Stomach (tissue), 4 donors: Measurements from ENCODE around the gene SSTR5.

Source experiments
- EP300 ChIP-seq: sonication (generic); formaldehyde crosslinking; IDR thresholded peaks from one replicate; pipeline ENCODE4 v1.6.1; 2017; ENCODE audit warnings: antibody characterized with exemption
- TF ChIP-seq, protein P1 (sequence below), 7 experiments: fragments of 450-650 bp in 4 of 7; fragments of 200-600 bp in 3 of 7; sonication (generic) in 3 of 7; IDR thresholded peaks; one replicate each; pipeline ENCODE4 v1.5.1; 2016 to 2019; ENCODE audit warnings: antibody characterized with exemption in 7 of 7, control low read depth in 2 of 7, mild to moderate bottlenecking in 1 of 7

DNA sequence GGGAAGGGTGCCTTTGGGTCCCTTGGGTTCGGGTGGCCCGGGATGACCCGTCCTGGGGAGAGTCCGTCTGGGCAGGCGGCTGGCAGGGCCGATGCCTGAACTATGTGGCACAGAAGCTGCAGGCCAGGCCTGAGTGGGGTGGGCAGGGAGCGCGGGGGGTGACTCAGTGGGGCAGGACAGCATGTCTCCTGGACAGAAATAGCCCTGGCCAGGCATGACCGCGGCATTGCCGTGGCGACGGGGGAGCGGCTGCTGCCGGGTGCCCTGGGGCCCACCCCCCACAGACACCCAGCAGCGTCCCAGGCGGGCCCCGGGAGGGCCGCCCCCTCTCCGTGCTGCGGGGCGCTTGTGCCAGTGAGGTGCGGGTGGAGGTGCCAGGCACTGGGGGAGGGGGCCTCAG lies 25.3 kb downstream of the SSTR5 start:
- no peak for TF ChIP-seq EP300
- TF ChIP-seq, protein P1, sequence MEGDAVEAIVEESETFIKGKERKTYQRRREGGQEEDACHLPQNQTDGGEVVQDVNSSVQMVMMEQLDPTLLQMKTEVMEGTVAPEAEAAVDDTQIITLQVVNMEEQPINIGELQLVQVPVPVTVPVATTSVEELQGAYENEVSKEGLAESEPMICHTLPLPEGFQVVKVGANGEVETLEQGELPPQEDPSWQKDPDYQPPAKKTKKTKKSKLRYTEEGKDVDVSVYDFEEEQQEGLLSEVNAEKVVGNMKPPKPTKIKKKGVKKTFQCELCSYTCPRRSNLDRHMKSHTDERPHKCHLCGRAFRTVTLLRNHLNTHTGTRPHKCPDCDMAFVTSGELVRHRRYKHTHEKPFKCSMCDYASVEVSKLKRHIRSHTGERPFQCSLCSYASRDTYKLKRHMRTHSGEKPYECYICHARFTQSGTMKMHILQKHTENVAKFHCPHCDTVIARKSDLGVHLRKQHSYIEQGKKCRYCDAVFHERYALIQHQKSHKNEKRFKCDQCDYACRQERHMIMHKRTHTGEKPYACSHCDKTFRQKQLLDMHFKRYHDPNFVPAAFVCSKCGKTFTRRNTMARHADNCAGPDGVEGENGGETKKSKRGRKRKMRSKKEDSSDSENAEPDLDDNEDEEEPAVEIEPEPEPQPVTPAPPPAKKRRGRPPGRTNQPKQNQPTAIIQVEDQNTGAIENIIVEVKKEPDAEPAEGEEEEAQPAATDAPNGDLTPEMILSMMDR (IDR thresholded peaks at IDR 0.05), result no peak
